Hepatocyte (in vitro differentiated cells): ENCODE data around the gene AKR1C8. TPM values are rescaled to one million over a fixed set of nuclear protein-coding genes. Genes with fewer than 3 reads are reported as not detected.

Experiments used
- DNase-seq: peaks from one replicate; pipeline ENCODE4 v3.0.0-alpha.2; 2016; ENCODE audit warnings: low spot score
- H2AFZ ChIP-seq: fragments of 200-600 bp; sonication (generic); 2 replicates; pipeline ENCODE4 v1.6.0; 2016; ENCODE audit warnings: antibody characterized with exemption, mild to moderate bottlenecking
- H3K27ac ChIP-seq: fragments of 200-600 bp; sonication (generic); 2 replicates; pipeline ENCODE4 v1.5.1; 2016; ENCODE audit warnings: mild to moderate bottlenecking
- H3K27me3 ChIP-seq: fragments of 200-600 bp; sonication (generic); 2 replicates; pipeline ENCODE4 v1.6.1; 2016
- H3K36me3 ChIP-seq: fragments of 200-600 bp; sonication (generic); replicated peaks from 2 replicates; pipeline ENCODE4 v1.5.1; 2016; ENCODE audit warnings: low read depth; ENCODE audit not compliant: insufficient read depth
- H3K4me1 ChIP-seq: fragments of 200-600 bp; sonication (generic); 2 replicates; pipeline ENCODE4 v1.5.1; 2016; ENCODE audit warnings: mild to moderate bottlenecking, moderate library complexity; ENCODE audit not compliant: insufficient read depth
- H3K4me2 ChIP-seq: fragments of 200-600 bp; sonication (generic); 2 replicates; pipeline ENCODE4 v1.6.0; 2016
- H3K4me3 ChIP-seq: fragments of 200-600 bp; sonication (generic); 2 replicates; pipeline ENCODE4 v1.5.1; 2016; ENCODE audit warnings: mild to moderate bottlenecking
- H3K79me2 ChIP-seq: fragments of 200-600 bp; sonication (generic); 2 replicates; pipeline ENCODE4 v1.6.0; 2017; ENCODE audit warnings: mild to moderate bottlenecking
- H3K9me2 ChIP-seq: fragments of 200-600 bp; sonication (generic); replicated peaks from 2 replicates; pipeline ENCODE4 v1.6.0; 2017; ENCODE audit warnings: mild to moderate bottlenecking; ENCODE audit not compliant: insufficient read depth
- H3K9me3 ChIP-seq: fragments of 200-600 bp; sonication (generic); 2 replicates; pipeline ENCODE4 v1.5.1; 2016; ENCODE audit warnings: low read depth, mild to moderate bottlenecking
- H4K20me1 ChIP-seq: fragments of 200-600 bp; sonication (generic); 2 replicates; pipeline ENCODE4 v1.6.0; 2016; ENCODE audit warnings: mild to moderate bottlenecking; ENCODE audit not compliant: insufficient read depth, poor library complexity, severe bottlenecking
- CTCF ChIP-seq: fragments of 200-600 bp; sonication (generic); IDR thresholded peaks from 2 replicates; pipeline ENCODE4 v1.5.1; 2016; ENCODE audit warnings: antibody characterized with exemption, mild to moderate bottlenecking; ENCODE audit not compliant: poor library complexity
- EZH2 ChIP-seq: fragments of 200-600 bp; sonication (generic); IDR thresholded peaks from 2 replicates; pipeline ENCODE4 v1.6.1; 2016; ENCODE audit warnings: antibody characterized with exemption, mild to moderate bottlenecking, borderline replicate concordance
- EZH2phosphoT487 ChIP-seq: fragments of 200-600 bp; sonication (generic); IDR thresholded peaks from one replicate; pipeline ENCODE4 v1.6.1; 2018; ENCODE audit warnings: antibody characterized with exemption, mild to moderate bottlenecking, low read depth, moderate library complexity; ENCODE audit not compliant: unreplicated experiment, severe bottlenecking
- WGBS: methylation state at CpG from one replicate; pipeline ENCODE4 v1.1.6; 2016; ENCODE audit warnings: low lambda C conversion rate; ENCODE audit errors: missing lambda C conversion rate; 5-methylcytosine and 5-hydroxymethylcytosine counted together
- polyA plus RNA-seq: library from polyadenylated mRNA; unstranded; fragments of >200 nt; fragmentation: Nextera tagmentation; extraction: Ambion mirVana; gene quantifications from 2 replicates; pipeline ENCODE4 v1.2.1, GENCODE V29; 2016
- total RNA-seq: library from RNA; depleted of rRNA; stranded (reverse); fragments of >200 nt; gene quantifications from 2 replicates; pipeline ENCODE4 v1.2.3, GENCODE V29; 2014

AKR1C8 gene
- total and polyA plus RNA-seq, 2 experiments from 2014 or later = 0.19 TPM; not detected in 1

GRCh38 chr10:5155951-5156350 is 29.0 kb downstream of the AKR1C8 start:
- WGBS = 53% methylated on average over 1 of the region's 1 CpG
- Histone ChIP-seq H3K4me3 (no peak overlapping the region), H3K36me3 (no peaks in the 10 kb centered on the region), H3K4me1 (no peaks in the 10 kb centered on the region), H3K4me2 (no peak overlapping the region), H3K27me3 (no peaks in the 10 kb centered on the region), H3K9me2 (no peaks in the 10 kb centered on the region), H4K20me1 (no peaks in the 10 kb centered on the region), H3K27ac (no peak overlapping the region), H3K79me2 (no peaks in the 10 kb centered on the region), H3K9me3 (no peaks in the 10 kb centered on the region), H2AFZ (no peak overlapping the region)
- TF ChIP-seq EZH2 = no peak
- TF ChIP-seq CTCF = no peak
- TF ChIP-seq EZH2phosphoT487 = no peak
- DNase-seq = no peak

GRCh38 chr10:5151076-5151475 is 33.9 kb downstream of the AKR1C8 start:
- no peak overlapping the region for H3K4me2 ChIP-seq
- H3K4me3 ChIP-seq = no peak overlapping the region
- no peaks in the 10 kb centered on the region for H3K79me2 ChIP-seq
- H3K36me3 ChIP-seq = no peaks in the 10 kb centered on the region
- H3K27me3 ChIP-seq = no peaks in the 10 kb centered on the region
- DNase-seq = no peak
- TF ChIP-seq CTCF (no peak), EZH2phosphoT487 (no peak), EZH2 (no peak)
- peaks cover 23% of the 10 kb centered on the region for H3K4me1 ChIP-seq
- no peak overlapping the region for H3K27ac ChIP-seq
- no peaks in the 10 kb centered on the region for H3K9me2 ChIP-seq
- WGBS = 88% methylated on average over 3 of the region's 3 CpGs
- no peak overlapping the region for H2AFZ ChIP-seq
- H4K20me1 ChIP-seq = no peaks in the 10 kb centered on the region
- H3K9me3 ChIP-seq = no peaks in the 10 kb centered on the region

- Histone ChIP-seq H3K9me3 (no peaks in the 10 kb centered on the region), H3K4me2 (peak overlapping the region; percentile 30), H3K27me3 (no peaks in the 10 kb centered on the region), H3K36me3 (no peaks in the 10 kb centered on the region), H3K79me2 (no peaks in the 10 kb centered on the region), H2AFZ (no peak overlapping the region), H3K27ac (peak overlapping the region; percentile 87), H3K4me1 (peaks cover 23% of the 10 kb centered on the region), H4K20me1 (no peaks in the 10 kb centered on the region), H3K4me3 (no peak overlapping the region), H3K9me2 (no peaks in the 10 kb centered on the region)
- 79% methylated on average over 1 of the region's 1 CpG for WGBS
- DNase-seq = no peak
- no peak for TF ChIP-seq EZH2phosphoT487
- TF ChIP-seq CTCF = no peak
- TF ChIP-seq EZH2 = no peak
These were observed 36.3 kb downstream of the AKR1C8 start for GRCh38 chr10:5148678-5149032.
